ENCODE data around the gene FGF8. TPM values are rescaled to one million over a fixed set of nuclear protein-coding genes. Genes with fewer than 3 reads are reported as not detected.

The FGF8 gene
- total and polyA plus RNA-seq, 12 donors: 0.20 TPM; not detected in 11

DNA sequence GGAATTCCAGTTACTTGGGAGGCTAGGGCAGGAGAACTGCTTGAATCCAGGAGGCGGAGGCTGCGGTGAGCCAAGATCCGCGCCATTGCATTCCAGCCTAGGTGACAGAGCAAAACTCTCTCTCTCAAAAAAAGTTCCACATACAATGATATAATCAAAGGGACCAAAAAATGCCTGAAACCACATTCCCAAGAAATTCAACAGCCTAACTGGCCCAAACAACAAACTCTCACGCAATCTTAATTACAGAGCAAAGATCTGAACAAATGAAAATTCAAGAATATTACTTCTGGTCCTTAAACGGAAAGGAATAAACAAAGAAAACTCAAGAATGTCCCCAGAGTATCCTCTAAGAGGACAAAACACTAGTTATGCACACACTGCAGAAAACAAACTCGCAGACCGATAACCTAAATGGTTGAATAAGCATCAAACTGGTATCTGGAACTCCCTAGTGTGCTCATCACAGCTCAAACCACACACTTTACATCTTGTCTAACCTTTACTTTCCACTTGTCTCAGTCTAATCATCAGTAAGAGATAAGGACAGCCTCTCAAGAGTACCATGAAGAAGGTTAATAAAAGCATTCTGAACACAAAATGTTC lies 38.7 kb upstream of the FGF8 start:
- Histone ChIP-seq H3K27me3 (no peaks in the 10 kb centered on the region), H3K4me1 (peaks cover 3 to 69% (median 49%) of the 10 kb centered on the region in 9 donors), H3K36me3 (peaks cover 0 to 39% (median 18%) of the 10 kb centered on the region in 9 donors), H3K27ac (peak overlapping the region in 8 of 10 donors; percentile 6 to 98 (median 52)), H3K4me3 (peak overlapping the region in 9 of 10 donors; percentile 82 to 100 (median 96)), H3K9me3 (no peaks in the 10 kb centered on the region)
- ATAC-seq (no peak), DNase-seq (no peak)
- intact Hi-C loops (cut with DNase I): loop anchor here in 1 of 10 donors (5.0 kb wide), 1 partner anchor 32 kb away; the partner anchor contains the start of gene NPM3
- TF ChIP-seq, protein P1, sequence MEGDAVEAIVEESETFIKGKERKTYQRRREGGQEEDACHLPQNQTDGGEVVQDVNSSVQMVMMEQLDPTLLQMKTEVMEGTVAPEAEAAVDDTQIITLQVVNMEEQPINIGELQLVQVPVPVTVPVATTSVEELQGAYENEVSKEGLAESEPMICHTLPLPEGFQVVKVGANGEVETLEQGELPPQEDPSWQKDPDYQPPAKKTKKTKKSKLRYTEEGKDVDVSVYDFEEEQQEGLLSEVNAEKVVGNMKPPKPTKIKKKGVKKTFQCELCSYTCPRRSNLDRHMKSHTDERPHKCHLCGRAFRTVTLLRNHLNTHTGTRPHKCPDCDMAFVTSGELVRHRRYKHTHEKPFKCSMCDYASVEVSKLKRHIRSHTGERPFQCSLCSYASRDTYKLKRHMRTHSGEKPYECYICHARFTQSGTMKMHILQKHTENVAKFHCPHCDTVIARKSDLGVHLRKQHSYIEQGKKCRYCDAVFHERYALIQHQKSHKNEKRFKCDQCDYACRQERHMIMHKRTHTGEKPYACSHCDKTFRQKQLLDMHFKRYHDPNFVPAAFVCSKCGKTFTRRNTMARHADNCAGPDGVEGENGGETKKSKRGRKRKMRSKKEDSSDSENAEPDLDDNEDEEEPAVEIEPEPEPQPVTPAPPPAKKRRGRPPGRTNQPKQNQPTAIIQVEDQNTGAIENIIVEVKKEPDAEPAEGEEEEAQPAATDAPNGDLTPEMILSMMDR (IDR thresholded peaks at IDR 0.05): no peak
- 48 to 55% methylated on average over 8 of the region's 8 CpGs for WGBS, 2 donors

DNA sequence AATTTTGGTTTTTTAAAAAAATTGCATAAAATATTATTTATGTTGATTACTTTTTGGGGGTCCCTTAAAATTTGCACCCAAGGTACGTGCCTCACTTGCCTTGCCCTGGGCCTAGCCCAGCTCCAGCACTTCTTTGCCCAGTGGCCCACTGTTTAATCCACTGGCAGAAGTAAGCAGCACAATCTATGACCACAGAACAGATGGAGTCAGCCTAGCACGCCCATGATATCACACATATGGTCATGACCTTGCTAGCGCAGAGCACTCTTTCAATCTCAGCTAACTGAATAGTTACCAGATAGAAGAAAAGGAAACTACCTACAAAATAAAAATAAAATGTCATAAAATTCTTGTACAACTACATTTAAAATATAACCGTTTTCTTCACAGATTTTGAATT lies 36.7 kb upstream of the FGF8 start:
- Histone ChIP-seq H3K27ac (peak overlapping the region in 2 of 10 donors; percentile 7 to 14), H3K9me3 (no peaks in the 10 kb centered on the region), H3K36me3 (peaks cover 0 to 58% (median 34%) of the 10 kb centered on the region in 9 donors), H3K4me1 (peaks cover 3 to 60% (median 41%) of the 10 kb centered on the region in 9 donors), H3K27me3 (no peaks in the 10 kb centered on the region), H3K4me3 (no peak overlapping the region)
- TF ChIP-seq, protein P1 (IDR thresholded peaks at IDR 0.05): no peak
- peak in 3 of 8 donors; percentile 36 to 46 (median 44) for ATAC-seq
- intact Hi-C loops (cut with DNase I): no loop called here
- 54 to 57% methylated on average over 4 of the region's 4 CpGs for WGBS, 2 donors
- no peak for DNase-seq

DNA sequence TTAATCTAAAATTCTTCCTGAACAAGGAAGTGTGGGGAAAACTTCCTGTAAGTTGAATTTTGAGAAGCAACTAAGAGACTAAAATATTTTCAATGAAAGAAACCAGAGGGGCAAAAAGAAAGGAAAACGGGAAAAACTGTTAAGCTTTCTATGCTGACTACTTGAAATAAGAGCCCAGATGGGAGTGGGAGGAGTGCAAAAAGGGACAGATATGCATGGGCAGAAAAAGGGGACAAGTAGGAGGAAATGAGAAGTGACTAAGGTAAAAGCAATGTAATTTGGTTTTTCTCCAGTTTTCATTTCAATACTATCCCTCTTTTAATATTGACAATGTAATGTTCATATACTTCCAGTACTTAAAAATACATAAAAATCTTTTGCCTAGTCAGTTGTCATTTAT lies 31.2 kb upstream of the FGF8 start:
- Histone ChIP-seq H3K4me1 (peaks cover 0 to 27% (median 9%) of the 10 kb centered on the region in 9 donors), H3K36me3 (peaks cover 3 to 100% (median 86%) of the 10 kb centered on the region in 9 donors), H3K4me3 (no peak overlapping the region), H3K27me3 (no peaks in the 10 kb centered on the region), H3K9me3 (no peaks in the 10 kb centered on the region), H3K27ac (no peak overlapping the region)
- ATAC-seq: no peak
- intact Hi-C loops (cut with DNase I): no loop called here
- no peak for DNase-seq
- TF ChIP-seq, protein P1 (IDR thresholded peaks at IDR 0.05): no peak
- 84 to 90% methylated on average over 1 of the region's 1 CpG for whole genome bisulfite sequencing, 2 donors

- Histone ChIP-seq H3K4me1 (peaks cover 0 to 13% (median 0%) of the 10 kb centered on the region in 9 donors), H3K27me3 (no peaks in the 10 kb centered on the region), H3K27ac (no peak overlapping the region), H3K4me3 (no peak overlapping the region), H3K9me3 (no peaks in the 10 kb centered on the region), H3K36me3 (peaks cover 3 to 100% (median 98%) of the 10 kb centered on the region in 9 donors)
- TF ChIP-seq, protein P1 (IDR thresholded peaks at IDR 0.05): no peak
- ATAC-seq (no peak), DNase-seq (no peak)
- intact Hi-C loops (cut with DNase I): no loop called here
- WGBS, 2 donors: 71 to 72% methylated on average over 4 of the region's 4 CpGs
Observed at GRCh38 chr10:101803511-101803910, 27.6 kb upstream of the FGF8 start.
